Left colon (tissue), 2 donors: ENCODE results near the gene DLGAP1. TPM values are rescaled to one million over a fixed set of nuclear protein-coding genes. Genes with fewer than 3 reads are reported as not detected.
"Not testable (repeated sequence)": the region's sequence is repeated elsewhere in the genome, so short reads cannot be mapped to it uniquely, and the experiment has no call there.

ENCODE experiments used
- ATAC-seq: fragments of 200-7000 bp; cut with Tn5 transposase; one replicate; pipeline ENCODE4 v1.9.1; 2020; ENCODE audit warnings: mild to moderate bottlenecking, moderate library complexity
- DNase-seq, 2 donors: peaks; one replicate each; pipeline ENCODE4 v3.0.0-alpha.2; 2020
- intact Hi-C, 2 donors: fragments of 100-400 bp; cut with DNase I in 1 of 2; cut with micrococcal nuclease in 1 of 2; formaldehyde crosslinking; loops; one replicate each; pipeline versions ENCODE4 v1.11.2 to v1.14.0; 2022; cut with DNase I, micrococcal nuclease
- total RNA-seq, 2 donors: library from RNA; stranded (reverse); fragmentation: NEBNext Ultra II Directional; extraction: Animal tissue kit (Norgen Biotek cat#: 25700); gene quantifications; one replicate each; pipeline ENCODE4 v1.2.1, GENCODE V29; 2021
- donor health status: DM: no; HTN: no; CAD: no.
- donor health status: DM: yes; HTN: yes; CAD: no.

DLGAP1 gene
- total RNA-seq, 2 donors from 2014 or later = 0.95 to 2.2 TPM

- ATAC-seq (no peak), DNase-seq (peak in 1 of 2 donors; percentile 4)
- intact Hi-C loops = no loop called here
These were observed 846.6 kb downstream of the DLGAP1 start for GRCh38 chr18:3608488-3608887.

GRCh38 chr18:3608099-3608453 lies 847.0 kb downstream of the DLGAP1 start:
- peak in 1 of 2 donors; percentile 26 for DNase-seq
- intact Hi-C loops, ATAC-seq: not testable (repeated sequence)

DNA sequence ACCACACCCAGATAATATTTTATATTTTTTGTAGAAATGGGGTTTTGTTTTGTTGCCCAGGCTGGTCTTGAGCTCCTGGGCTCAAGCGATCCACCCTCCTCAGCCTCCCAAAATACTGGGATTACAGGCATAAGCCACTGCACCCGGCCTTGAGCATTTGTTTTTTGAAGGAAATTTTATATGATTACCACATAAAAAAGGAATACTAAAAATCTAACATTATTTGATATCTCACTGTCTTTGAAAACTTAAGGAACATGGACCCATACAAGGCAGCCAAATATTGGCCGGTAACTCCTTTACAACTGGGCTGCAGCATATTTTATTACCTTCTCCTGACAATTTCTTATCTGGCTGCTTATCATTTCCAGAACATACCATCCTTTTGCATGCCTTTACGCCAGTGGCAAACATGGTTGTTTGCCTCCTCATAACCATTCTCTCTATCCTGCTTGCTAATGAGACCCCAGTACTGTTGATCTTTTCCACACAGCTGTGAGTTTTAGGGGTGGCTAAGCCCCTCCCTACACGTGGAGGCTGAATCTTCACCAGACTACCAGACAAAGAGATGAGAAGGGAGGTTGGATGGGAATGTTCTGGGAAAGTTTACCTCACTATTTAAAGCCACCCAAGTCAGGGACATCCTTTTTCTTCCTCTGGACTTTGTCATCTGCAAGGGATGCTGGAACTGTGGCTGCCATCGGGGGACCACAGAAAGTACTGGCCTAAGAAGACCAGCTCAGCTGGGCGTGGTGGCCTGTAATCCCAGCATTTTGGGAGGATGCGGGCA lies 847.6 kb downstream of the DLGAP1 start:
- intact Hi-C loops = no loop called here
- ATAC-seq = no peak
- peak; percentile 6 to 19 for DNase-seq

DNA sequence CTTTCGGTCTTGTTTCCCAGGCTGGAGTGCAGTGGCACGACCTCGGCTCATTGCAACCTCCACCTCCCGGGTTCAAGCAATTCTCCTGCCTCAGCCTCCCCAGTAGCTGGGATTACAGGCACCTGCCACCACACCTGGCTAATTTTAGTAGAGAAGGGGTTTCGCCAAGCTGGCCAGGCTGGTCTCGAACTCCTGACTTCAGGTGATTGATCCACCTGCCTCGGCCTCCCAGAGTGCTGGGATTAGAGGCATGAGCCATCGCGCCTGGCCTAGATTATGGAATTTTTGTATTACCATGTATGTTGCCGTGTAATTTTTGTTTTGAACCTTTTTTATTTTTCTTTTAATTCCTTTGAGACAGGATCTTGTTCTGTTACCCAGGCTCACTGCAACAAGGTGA lies 848.2 kb downstream of the DLGAP1 start:
- not testable (repeated sequence) for ATAC-seq
- DNase-seq = peak in 1 of 2 donors; percentile 22

GRCh38 chr18:3605954-3606443 lies 849.1 kb downstream of the DLGAP1 start:
- peak in 1 of 2 donors; percentile 28 for DNase-seq
- ATAC-seq = no peak
- intact Hi-C loops = no loop called here

More for the DNA sequence above, 848.2 kb downstream of the DLGAP1 start:
- intact Hi-C loops = not testable (repeated sequence)

- DNase-seq (peak in 1 of 2 donors; percentile 4), ATAC-seq (no peak)
- intact Hi-C loops = no loop called here
These were observed 849.6 kb downstream of the DLGAP1 start for GRCh38 chr18:3605486-3605952.

DNA sequence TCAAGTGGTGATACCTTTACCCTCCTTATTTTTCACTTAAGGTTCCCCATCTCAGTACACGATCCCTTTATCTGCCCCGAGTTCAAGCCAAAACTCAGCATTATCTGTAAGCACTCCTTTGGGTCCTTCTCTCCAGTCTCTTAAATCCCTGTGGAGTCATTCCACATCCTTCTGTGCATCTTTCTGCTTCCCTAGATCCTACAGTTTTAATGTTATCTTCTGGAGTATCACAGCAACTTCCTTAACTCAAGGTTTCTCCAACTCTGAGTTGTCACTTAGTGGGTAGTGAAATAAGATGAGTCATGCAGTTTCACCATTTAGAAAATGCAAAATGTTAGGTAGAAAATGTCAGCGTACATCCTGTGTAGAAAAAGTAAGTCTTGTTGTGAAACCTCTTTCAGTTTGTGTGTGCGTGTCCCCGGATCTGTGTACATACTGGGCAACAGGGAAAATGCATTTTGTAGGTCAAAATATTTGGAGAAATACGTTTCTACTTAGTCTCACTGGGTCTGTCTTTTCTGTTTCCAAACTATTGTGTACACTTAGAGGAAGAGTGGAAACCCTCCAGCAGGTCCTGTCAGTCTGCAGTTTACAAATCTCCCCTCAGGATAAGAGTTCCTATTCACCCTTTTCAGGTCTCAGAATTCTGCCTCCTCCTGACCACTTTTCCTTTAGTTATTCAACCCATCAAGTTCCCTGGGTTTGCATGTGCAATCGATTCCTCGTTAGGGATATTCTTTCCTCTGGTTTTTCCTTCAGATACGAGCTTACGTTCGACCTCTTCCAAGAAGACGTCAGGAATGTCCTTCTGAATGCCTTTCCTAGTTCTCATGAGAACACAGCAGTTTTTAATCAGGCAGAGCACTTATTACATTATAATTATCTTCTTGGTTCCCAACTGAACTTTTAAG lies 850.4 kb downstream of the DLGAP1 start:
- peak in 1 of 2 donors; percentile 24 for DNase-seq
- ATAC-seq = peak; percentile 25
- intact Hi-C loops = no loop called here

GRCh38 chr18:3604235-3604497 lies 850.9 kb downstream of the DLGAP1 start:
- DNase-seq (no peak), ATAC-seq (no peak)
- intact Hi-C loops = no loop called here

DNA sequence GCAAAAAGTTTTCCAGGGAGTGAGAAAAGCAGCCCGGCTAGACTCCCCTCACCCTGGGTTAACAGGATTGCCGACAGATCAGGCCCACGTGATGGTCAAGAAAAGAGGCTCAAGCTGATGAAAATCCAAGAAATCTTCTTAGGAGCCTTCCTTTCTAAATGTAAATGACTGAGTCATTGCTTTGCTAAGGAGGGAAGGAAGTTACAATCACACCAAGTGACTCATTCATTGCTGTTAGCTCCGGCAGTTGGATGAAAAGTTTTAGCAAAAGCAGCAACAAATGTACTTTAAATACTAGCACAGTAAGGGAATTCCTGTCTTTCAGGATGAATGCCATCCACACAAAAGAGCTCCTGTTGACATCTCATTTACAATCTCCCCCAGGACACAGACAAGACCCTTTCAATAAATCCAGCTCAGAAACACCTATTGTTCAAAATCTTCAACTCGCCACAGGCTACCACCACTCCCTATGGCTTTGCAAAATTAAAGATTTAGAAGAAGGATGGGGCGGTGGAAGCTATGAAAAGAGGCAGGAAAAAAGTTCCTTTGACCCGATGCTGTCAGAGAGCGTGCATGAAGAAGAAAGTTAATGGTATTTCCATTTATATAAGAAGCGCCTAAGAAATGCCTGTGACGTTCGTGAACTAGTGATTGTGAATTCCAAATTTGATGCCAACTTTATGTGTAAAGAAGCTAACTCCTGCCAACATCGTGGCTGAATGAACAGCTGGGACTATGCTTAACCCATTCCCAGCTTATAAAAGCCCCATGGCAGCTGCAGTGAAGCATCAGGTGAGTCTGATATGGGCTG lies 851.5 kb downstream of the DLGAP1 start:
- ATAC-seq = peak; percentile 61
- peak in 1 of 2 donors; percentile 42 for DNase-seq
- intact Hi-C loops = no loop called here

- ATAC-seq, intact Hi-C loops: not testable (repeated sequence)
- peak in 1 of 2 donors; percentile 19 for DNase-seq
These were observed 853.9 kb downstream of the DLGAP1 start for GRCh38 chr18:3601106-3601755.

DNA sequence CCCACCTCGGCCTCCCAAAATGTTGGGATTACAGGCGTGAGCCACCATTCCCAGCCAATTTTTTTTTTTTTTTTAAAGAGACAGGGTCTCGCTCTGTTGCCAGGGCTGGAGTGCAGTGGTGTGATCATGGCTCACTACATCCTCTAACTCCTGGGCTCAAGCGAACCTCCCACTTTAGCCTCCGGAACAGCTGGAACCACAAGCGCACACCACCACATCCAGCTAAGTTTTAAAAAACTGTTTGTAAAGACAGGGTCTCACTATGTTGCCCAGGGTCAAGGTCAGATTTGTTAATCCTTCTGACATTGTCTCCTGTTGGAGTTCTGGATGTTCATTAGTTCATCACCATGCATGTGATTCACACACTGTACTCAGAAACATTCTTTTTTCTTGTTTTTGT lies 855.2 kb downstream of the DLGAP1 start:
- intact Hi-C loops = loop anchor here in 1 of 2 donors (10.0 kb wide), 1 partner anchor 145 kb away; the partner anchor contains the start of gene TGIF1
- ATAC-seq = no peak
- DNase-seq = peak in 1 of 2 donors; percentile 20

DNA sequence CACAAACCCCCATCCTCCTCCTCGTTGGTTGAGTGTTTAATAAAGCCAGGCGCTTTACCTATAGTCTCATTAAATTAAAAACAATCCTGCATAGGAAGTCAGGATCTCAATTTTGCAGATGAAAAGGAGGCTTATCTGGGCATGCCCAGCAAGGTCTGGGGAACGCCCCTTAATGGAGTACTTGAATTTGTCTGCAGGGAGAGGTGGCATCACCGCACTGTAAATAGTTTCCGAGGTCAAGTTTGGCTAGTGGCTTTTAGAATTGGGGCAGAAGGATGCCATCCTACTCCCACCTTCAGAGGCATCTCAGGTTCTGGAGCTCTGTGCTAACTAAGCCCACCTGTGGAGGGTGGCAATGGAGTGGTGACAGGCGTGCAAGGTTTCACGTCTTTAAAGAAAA lies 855.9 kb downstream of the DLGAP1 start:
- ATAC-seq (no peak), DNase-seq (peak in 1 of 2 donors; percentile 17)
- intact Hi-C loops = loop anchor here in 1 of 2 donors (10.0 kb wide), 1 partner anchor 144 kb away; the partner anchor contains the start of gene TGIF1

- intact Hi-C loops = loop anchor here in 1 of 2 donors (10.0 kb wide), 1 partner anchor 144 kb away; the partner anchor contains the start of gene TGIF1
- ATAC-seq = no peak
- peak in 1 of 2 donors; percentile 15 for DNase-seq
These were observed 856.5 kb downstream of the DLGAP1 start for GRCh38 chr18:3598581-3598980.

GRCh38 chr18:3597409-3598357 lies 857.4 kb downstream of the DLGAP1 start:
- ATAC-seq (no peak), DNase-seq (peak in 1 of 2 donors; percentile 20)
- intact Hi-C loops = loop anchor here in 1 of 2 donors (10.0 kb wide), 1 partner anchor 143 kb away; the partner anchor contains the start of gene TGIF1

- ATAC-seq (peak; percentile 59), DNase-seq (peak; percentile 69 to 72)
- intact Hi-C loops = loop anchor here in 1 of 2 donors (10.0 kb wide), 1 partner anchor 142 kb away; the partner anchor contains the start of gene TGIF1
These were observed 858.3 kb downstream of the DLGAP1 start for GRCh38 chr18:3596637-3597384.

DNA sequence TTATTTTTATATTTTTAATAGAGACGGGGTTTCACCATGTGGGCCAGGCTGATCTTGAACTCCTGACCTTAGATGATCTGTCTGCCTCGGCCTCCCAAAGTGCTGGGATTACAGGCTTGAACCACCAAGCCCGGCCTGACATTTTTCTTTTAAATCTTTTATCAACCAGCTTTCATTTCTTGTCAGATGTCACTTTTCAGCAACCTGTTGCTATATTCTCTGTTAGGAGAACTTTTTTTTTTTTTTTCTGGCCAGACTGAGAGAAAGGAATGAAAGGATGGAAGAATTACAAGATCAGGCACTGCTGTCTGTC lies 858.8 kb downstream of the DLGAP1 start:
- intact Hi-C loops = loop anchor here in 1 of 2 donors (10.0 kb wide), 1 partner anchor 141 kb away; the partner anchor contains the start of gene TGIF1
- ATAC-seq = no peak
- DNase-seq = no peak
